Measurements from ENCODE around the gene ADGRG1. TPM values are rescaled to one million over a fixed set of nuclear protein-coding genes. Genes with fewer than 3 reads are reported as not detected.

The ADGRG1 gene
- polyA plus RNA-seq (2012; ENCODE audit: missing spikeins) = 1.5 TPM

- TF ChIP-seq POLR2A (IDR thresholded peaks at IDR 0.05; ENCODE audit: low read depth, low read length) (no peak), TAF1 (IDR thresholded peaks at IDR 0.05; ENCODE audit: borderline replicate concordance, low read depth, low read length) (no peak), POLR2AphosphoS5 (IDR thresholded peaks at IDR 0.05; ENCODE audit: low read depth, low read length) (no peak)
- FAIRE-seq = no peak
- no peak for DNase-seq (ENCODE audit: insufficient read length)
These were observed at the start of gene ADGRG1 for GRCh38 chr16:57628008-57628781. Gene ADGRG1 (plus strand): TSS chr16:57628630. CDS start chr16:57650288, 21,658 bp downstream.

- FAIRE-seq (no peak), DNase-seq (ENCODE audit: insufficient read length) (no peak)
- TF ChIP-seq POLR2AphosphoS5 (IDR thresholded peaks at IDR 0.05; ENCODE audit: low read depth, low read length) (no peak), TAF1 (IDR thresholded peaks at IDR 0.05; ENCODE audit: borderline replicate concordance, low read depth, low read length) (no peak), POLR2A (IDR thresholded peaks at IDR 0.05; ENCODE audit: low read depth, low read length) (no peak)
These were observed 49.1 kb upstream of the ADGRG1 start for GRCh38 chr16:57579361-57579665.

- TF ChIP-seq POLR2AphosphoS5 (IDR thresholded peaks at IDR 0.05; ENCODE audit: low read depth, low read length) = no peak
- no peak for TF ChIP-seq TAF1 (IDR thresholded peaks at IDR 0.05; ENCODE audit: borderline replicate concordance, low read depth, low read length)
- no peak for TF ChIP-seq POLR2A (IDR thresholded peaks at IDR 0.05; ENCODE audit: low read depth, low read length)
- no peak for DNase-seq (ENCODE audit: insufficient read length)
- FAIRE-seq = no peak
These were observed 43.3 kb upstream of the ADGRG1 start for GRCh38 chr16:57585051-57585687.

GRCh38 chr16:57588831-57589230 is 39.6 kb upstream of the ADGRG1 start:
- TF ChIP-seq POLR2AphosphoS5 (IDR thresholded peaks at IDR 0.05; ENCODE audit: low read depth, low read length) (no peak), POLR2A (IDR thresholded peaks at IDR 0.05; ENCODE audit: low read depth, low read length) (no peak)
- DNase-seq (ENCODE audit: insufficient read length) (no peak), FAIRE-seq (no peak)

GRCh38 chr16:57589374-57589773 is 39.1 kb upstream of the ADGRG1 start:
- no peak for TF ChIP-seq TAF1 (IDR thresholded peaks at IDR 0.05; ENCODE audit: borderline replicate concordance, low read depth, low read length)
- TF ChIP-seq POLR2AphosphoS5 (IDR thresholded peaks at IDR 0.05; ENCODE audit: low read depth, low read length) = no peak
- TF ChIP-seq POLR2A (IDR thresholded peaks at IDR 0.05; ENCODE audit: low read depth, low read length) = no peak
- FAIRE-seq (no peak), DNase-seq (ENCODE audit: insufficient read length) (no peak)

- no peak for TF ChIP-seq POLR2AphosphoS5 (IDR thresholded peaks at IDR 0.05; ENCODE audit: low read depth, low read length)
- no peak for TF ChIP-seq TAF1 (IDR thresholded peaks at IDR 0.05; ENCODE audit: borderline replicate concordance, low read depth, low read length)
- TF ChIP-seq POLR2A (IDR thresholded peaks at IDR 0.05; ENCODE audit: low read depth, low read length) = no peak
- DNase-seq (ENCODE audit: insufficient read length) (no peak), FAIRE-seq (no peak)
These were observed 37.8 kb upstream of the ADGRG1 start for GRCh38 chr16:57590654-57591085.

- peak; percentile 95 for FAIRE-seq
- no peak for TF ChIP-seq POLR2AphosphoS5 (IDR thresholded peaks at IDR 0.05; ENCODE audit: low read depth, low read length)
- TF ChIP-seq TAF1 (IDR thresholded peaks at IDR 0.05; ENCODE audit: borderline replicate concordance, low read depth, low read length) = 0 out of 2 replicates have a peak, but pooled peaks have one; percentile 15
- DNase-seq (ENCODE audit: insufficient read length) = no peak
These were observed 37.2 kb upstream of the ADGRG1 start for GRCh38 chr16:57591086-57591869.

GRCh38 chr16:57591870-57592485 is 36.5 kb upstream of the ADGRG1 start:
- no peak for DNase-seq (ENCODE audit: insufficient read length)
- FAIRE-seq = peak; percentile 56
- TF ChIP-seq POLR2AphosphoS5 (IDR thresholded peaks at IDR 0.05; ENCODE audit: low read depth, low read length) = no peak
- TF ChIP-seq POLR2A (IDR thresholded peaks at IDR 0.05; ENCODE audit: low read depth, low read length) = no peak
- TF ChIP-seq TAF1 (IDR thresholded peaks at IDR 0.05; ENCODE audit: borderline replicate concordance, low read depth, low read length) = no peak

- no peak for FAIRE-seq
- no peak for TF ChIP-seq TAF1 (IDR thresholded peaks at IDR 0.05; ENCODE audit: borderline replicate concordance, low read depth, low read length)
- no peak for TF ChIP-seq POLR2A (IDR thresholded peaks at IDR 0.05; ENCODE audit: low read depth, low read length)
- no peak for TF ChIP-seq POLR2AphosphoS5 (IDR thresholded peaks at IDR 0.05; ENCODE audit: low read depth, low read length)
These were observed 35.8 kb upstream of the ADGRG1 start for GRCh38 chr16:57592591-57593003.

GRCh38 chr16:57593021-57593420 is 35.4 kb upstream of the ADGRG1 start:
- FAIRE-seq = no peak
- TF ChIP-seq POLR2AphosphoS5 (IDR thresholded peaks at IDR 0.05; ENCODE audit: low read depth, low read length) (no peak), POLR2A (IDR thresholded peaks at IDR 0.05; ENCODE audit: low read depth, low read length) (no peak), TAF1 (IDR thresholded peaks at IDR 0.05; ENCODE audit: borderline replicate concordance, low read depth, low read length) (no peak)
- DNase-seq (ENCODE audit: insufficient read length) = no peak

More at GRCh38 chr16:57592591-57593003, 35.8 kb upstream of the ADGRG1 start:
- no peak for DNase-seq (ENCODE audit: insufficient read length)

- TF ChIP-seq TAF1 (IDR thresholded peaks at IDR 0.05; ENCODE audit: borderline replicate concordance, low read depth, low read length) (no peak), POLR2AphosphoS5 (IDR thresholded peaks at IDR 0.05; ENCODE audit: low read depth, low read length) (no peak), POLR2A (IDR thresholded peaks at IDR 0.05; ENCODE audit: low read depth, low read length) (no peak)
- no peak for FAIRE-seq
These were observed 34.4 kb upstream of the ADGRG1 start for GRCh38 chr16:57593990-57594389.

More at GRCh38 chr16:57593990-57594389, 34.4 kb upstream of the ADGRG1 start:
- DNase-seq (ENCODE audit: insufficient read length) = no peak

Measured in GM12892 (cell line).